Measurements from ENCODE around the gene TOB2. TPM values are rescaled to one million over a fixed set of nuclear protein-coding genes. Genes with fewer than 3 reads are reported as not detected.

The TOB2 gene
- total and polyA plus RNA-seq, 9 of the 15 experiments (the other 6 are each of a cell fraction or from before 2014, with no cell fraction given): 3.3 to 20.5 (median 7.3) TPM

DNA sequence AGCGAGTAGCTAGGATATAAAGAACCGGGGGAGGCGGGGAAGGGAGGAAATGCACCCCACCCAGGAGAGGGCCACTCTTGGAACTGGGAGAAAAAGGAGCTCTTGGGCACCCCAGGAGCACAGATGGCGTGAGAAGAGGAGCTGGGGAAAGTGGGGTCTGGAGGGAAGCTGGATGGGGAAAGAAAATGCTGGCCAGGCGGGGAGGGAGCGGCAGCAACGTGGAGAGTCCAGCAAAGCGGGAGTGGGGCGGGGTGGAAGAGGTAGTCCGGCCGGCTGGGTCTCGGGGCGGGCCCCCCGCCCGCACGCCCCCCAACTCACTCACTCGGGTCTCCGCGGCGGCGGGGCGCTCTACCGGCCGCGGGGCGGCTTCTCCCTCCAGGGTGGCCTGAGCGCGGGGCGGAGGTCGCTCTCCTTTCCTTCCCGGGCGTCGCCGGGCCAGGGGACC, 522 bp downstream of the TOB2 start (continued):
- no peak for TF ChIP-seq SMC3 (conservative IDR thresholded peaks at IDR 0.05; ENCODE audit: insufficient read depth, low read depth, low read length)
- TF ChIP-seq, protein P1, sequence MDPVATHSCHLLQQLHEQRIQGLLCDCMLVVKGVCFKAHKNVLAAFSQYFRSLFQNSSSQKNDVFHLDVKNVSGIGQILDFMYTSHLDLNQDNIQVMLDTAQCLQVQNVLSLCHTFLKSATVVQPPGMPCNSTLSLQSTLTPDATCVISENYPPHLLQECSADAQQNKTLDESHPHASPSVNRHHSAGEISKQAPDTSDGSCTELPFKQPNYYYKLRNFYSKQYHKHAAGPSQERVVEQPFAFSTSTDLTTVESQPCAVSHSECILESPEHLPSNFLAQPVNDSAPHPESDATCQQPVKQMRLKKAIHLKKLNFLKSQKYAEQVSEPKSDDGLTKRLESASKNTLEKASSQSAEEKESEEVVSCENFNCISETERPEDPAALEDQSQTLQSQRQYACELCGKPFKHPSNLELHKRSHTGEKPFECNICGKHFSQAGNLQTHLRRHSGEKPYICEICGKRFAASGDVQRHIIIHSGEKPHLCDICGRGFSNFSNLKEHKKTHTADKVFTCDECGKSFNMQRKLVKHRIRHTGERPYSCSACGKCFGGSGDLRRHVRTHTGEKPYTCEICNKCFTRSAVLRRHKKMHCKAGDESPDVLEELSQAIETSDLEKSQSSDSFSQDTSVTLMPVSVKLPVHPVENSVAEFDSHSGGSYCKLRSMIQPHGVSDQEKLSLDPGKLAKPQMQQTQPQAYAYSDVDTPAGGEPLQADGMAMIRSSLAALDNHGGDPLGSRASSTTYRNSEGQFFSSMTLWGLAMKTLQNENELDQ (CRISPR knock-in tag; IDR thresholded peaks at IDR 0.05; ENCODE audit: borderline replicate concordance): no peak
- no peak for TF ChIP-seq RFX5 (IDR thresholded peaks at IDR 0.05; ENCODE audit: low read depth, low read length)
- TF ChIP-seq CAMTA2 (CRISPR knock-in tag; conservative IDR thresholded peaks at IDR 0.05): no peak
- TF ChIP-seq GTF2E2 (tag; IDR thresholded peaks at IDR 0.05): peak; percentile 9; the same call in 1 of the 2 replicates
- no peak for TF ChIP-seq FOXP1 (CRISPR knock-in tag; IDR thresholded peaks at IDR 0.05)
- TF ChIP-seq, protein P2, sequence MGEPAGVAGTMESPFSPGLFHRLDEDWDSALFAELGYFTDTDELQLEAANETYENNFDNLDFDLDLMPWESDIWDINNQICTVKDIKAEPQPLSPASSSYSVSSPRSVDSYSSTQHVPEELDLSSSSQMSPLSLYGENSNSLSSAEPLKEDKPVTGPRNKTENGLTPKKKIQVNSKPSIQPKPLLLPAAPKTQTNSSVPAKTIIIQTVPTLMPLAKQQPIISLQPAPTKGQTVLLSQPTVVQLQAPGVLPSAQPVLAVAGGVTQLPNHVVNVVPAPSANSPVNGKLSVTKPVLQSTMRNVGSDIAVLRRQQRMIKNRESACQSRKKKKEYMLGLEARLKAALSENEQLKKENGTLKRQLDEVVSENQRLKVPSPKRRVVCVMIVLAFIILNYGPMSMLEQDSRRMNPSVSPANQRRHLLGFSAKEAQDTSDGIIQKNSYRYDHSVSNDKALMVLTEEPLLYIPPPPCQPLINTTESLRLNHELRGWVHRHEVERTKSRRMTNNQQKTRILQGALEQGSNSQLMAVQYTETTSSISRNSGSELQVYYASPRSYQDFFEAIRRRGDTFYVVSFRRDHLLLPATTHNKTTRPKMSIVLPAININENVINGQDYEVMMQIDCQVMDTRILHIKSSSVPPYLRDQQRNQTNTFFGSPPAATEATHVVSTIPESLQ (CRISPR knock-in tag; IDR thresholded peaks at IDR 0.05): no peak
- peak; percentile 58; the same call in 1 of the 2 replicates for TF ChIP-seq ZBTB7A (IDR thresholded peaks at IDR 0.05; ENCODE audit: borderline replicate concordance, control insufficient read depth, low read depth, low read length)
- TF ChIP-seq CBX3 (IDR thresholded peaks at IDR 0.05; ENCODE audit: borderline replicate concordance in 1 of 2, low read length in 2 of 2): no peak
- TF ChIP-seq SMARCE1 (IDR thresholded peaks at IDR 0.05): no peak

All from K562 (cell line).